Activated CD8-positive, alpha-beta memory T cell treated with anti-CD3 and anti-CD28 coated beads, Interleukin-2, amount 50 U/mL, for 48 hours (primary cell): ENCODE data around the gene GTF2H4.

Experiments
- DNase-seq: peaks from one replicate; pipeline ENCODE4 v3.0.0-alpha.2; 2020

The GTF2H4 gene

GRCh38 chr6:30882759-30883684 is 25.0 kb upstream of the GTF2H4 start:
- DNase-seq, result no peak

- peak; percentile 68 for DNase-seq
Measured at GRCh38 chr6:30883685-30884520, 24.1 kb upstream of the GTF2H4 start, which contains the start of gene DDR1. Gene DDR1 (plus strand): TSS chr6:30884519. CDS start chr6:30888730, 4,211 bp downstream.

GRCh38 chr6:30884521-30885480 is 23.2 kb upstream of the GTF2H4 start:
- DNase-seq, result peak; percentile 73

DNA sequence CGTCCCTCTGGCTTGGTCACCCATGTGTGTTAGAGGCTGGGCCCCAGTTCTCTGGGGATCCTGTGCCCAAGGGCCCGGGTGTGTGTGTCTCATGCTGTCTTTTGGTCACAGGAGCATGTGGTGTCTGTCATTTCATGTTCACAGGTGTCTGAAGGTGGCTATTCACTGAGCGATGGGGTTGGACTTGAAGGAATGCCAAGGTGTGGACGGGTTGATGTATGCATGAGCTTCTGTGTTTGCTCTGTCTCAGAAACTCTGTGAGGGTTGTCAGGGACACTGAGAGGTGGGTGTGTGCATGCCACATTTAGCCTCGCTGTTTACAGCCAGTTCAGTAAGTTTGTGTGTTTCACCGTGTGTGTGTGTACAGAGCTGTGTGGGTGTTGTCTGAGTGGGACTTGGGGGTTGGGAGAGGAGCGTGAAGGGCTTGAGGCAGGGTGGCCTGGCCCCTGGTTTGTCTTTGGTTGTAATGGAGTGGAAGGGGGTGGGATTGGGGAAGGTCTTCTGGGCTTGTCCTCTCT is 22.5 kb upstream of the GTF2H4 start:
- DNase-seq, result no peak

DNA sequence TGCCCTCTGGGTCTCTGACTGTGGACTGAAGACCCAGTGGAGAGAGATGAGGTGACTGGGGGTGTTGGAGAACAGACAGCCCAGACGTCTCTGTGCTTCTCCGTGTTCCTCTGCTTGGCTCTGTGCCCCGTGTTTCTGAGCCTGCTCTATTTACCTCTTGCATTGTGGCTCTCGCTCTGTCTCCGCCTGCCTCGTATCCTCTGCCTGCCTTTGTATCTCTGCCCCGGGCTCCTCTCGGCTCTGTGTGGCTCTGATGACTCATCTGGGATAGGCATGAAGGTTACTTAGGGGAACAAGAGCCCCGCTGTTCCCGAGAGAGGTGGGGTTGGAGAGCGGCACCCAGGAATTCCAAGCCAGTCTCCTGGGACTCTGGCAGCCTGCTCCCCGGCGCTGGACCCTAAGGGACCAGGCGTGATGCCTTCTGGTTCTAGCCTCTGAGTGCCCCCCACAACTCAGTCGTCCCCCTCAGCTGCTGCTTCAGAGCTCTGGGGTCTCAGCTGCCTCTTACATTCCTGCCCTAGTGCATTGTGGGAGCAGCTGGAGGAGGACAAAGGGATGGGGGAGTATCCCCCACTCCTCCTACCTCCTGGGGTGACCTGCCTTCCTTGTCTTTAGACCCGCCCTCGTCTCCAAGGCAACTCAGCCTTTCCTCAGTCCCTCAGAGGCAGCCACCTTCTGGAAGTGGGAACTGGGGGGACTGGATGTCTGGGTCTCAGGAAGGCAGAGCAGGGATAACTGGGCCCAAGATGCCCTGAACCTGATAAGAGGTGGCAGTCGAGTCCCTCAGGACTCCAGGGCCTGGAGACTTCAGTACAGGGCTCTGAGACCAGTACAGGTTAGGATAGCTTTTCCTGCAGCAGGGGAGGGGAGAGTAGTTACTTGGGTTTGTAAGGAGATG is 21.8 kb upstream of the GTF2H4 start:
- DNase-seq, result no peak

GRCh38 chr6:30886897-30887255 is 21.1 kb upstream of the GTF2H4 start:
- no peak for DNase-seq

DNA sequence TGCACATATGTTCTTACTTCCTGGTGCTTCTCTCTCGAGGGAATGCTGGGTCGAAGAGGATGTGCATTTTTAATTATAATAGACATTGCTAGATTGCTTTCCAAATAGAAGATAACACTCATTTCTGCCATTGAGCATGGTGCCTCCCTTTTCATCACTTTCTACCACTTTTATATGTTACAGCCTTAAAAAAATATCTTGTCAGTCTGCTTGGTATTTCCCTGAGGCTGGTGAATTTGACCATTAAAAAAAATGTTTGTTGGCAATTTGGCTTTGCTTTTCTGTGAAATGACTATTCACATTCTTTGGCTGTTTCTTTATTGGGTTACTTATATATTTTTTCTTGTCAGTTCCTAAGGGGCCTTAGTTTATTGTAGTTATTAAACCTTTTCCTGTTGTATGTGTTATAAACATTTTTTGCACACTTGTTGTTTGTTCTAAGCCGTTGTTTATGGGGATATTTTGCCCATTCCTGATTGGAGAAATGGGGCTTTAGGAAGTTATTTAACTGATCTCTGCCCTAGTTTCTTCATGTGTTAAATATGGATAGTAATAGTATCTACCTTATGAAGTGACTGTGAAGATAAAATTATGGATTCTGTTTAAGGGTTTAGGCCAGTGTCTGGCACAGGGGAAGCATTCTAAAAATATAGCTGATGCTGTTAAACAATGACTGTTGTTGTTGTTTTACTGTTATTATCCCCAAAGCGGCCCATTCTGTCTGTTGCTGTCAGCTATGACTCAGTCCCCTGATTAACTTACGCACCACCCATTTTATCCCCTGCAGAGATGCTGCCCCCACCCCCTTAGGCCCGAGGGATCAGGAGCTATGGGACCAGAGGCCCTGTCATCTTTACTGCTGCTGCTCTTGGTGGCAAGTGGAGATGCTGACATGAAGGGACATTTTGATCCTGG is 19.8 kb upstream of the GTF2H4 start:
- no peak for DNase-seq

- no peak for DNase-seq
Measured at GRCh38 chr6:30888816-30889495, 19.1 kb upstream of the GTF2H4 start.

- no peak for DNase-seq
Measured at GRCh38 chr6:30889496-30889885, 18.5 kb upstream of the GTF2H4 start.

- no peak for DNase-seq
Measured at GRCh38 chr6:30889921-30890645, 17.9 kb upstream of the GTF2H4 start.

GRCh38 chr6:30890646-30891449 is 17.2 kb upstream of the GTF2H4 start:
- no peak for DNase-seq

- no peak for DNase-seq
Measured at GRCh38 chr6:30891450-30891723, 16.6 kb upstream of the GTF2H4 start.

GRCh38 chr6:30891816-30892538 is 16.0 kb upstream of the GTF2H4 start:
- no peak for DNase-seq

DNA sequence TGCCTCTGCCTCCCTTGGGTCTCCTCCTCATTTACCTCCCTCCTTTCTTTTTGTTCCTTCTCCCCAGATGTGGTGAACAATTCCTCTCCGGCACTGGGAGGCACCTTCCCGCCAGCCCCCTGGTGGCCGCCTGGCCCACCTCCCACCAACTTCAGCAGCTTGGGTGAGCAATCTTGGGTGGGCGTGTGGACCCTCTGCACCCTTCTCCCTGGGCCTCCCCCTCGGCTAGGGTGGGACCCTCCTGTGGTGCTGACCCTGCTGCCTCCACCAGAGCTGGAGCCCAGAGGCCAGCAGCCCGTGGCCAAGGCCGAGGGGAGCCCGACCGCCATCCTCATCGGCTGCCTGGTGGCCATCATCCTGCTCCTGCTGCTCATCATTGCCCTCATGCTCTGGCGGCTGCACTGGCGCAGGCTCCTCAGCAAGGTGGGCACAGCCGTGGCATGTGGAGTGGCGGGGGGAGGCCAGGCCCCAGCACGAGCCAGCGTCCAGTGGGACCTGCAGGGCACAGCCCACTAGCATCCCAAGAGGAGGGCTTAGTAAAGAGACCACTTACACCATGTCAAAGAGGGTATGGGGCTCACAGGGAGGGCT is 14.9 kb upstream of the GTF2H4 start:
- DNase-seq, result no peak

GRCh38 chr6:30893666-30894065 is 14.3 kb upstream of the GTF2H4 start:
- no peak for DNase-seq

GRCh38 chr6:30894381-30894780 is 13.6 kb upstream of the GTF2H4 start:
- no peak for DNase-seq

DNA sequence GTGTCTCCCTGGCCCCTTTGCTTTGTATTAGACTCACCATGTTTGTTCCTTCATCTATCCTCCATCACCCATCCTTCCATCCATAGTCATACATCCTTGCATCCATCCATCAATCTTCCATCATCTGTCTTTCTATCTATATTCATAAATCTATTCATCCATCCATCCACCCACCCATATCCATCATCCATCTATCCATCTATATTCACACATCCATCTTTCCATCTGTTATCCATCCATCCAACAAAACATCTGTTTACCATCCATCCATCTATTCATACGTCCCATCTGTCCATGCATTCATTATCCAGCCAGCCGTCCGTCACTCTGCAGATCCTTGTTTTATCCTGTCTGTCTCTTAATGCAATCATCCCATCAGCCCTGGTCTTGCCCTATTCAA is 13.1 kb upstream of the GTF2H4 start:
- DNase-seq, result no peak
